Measurements from ENCODE around the gene ZNF540.
A peak's percentile ranks its signal among the peaks of the same experiment; 100 is the strongest.
"Not testable (repeated sequence)": the region's sequence is repeated elsewhere in the genome, so short reads cannot be mapped to it uniquely, and the experiment has no call there.

The ZNF540 gene

DNA sequence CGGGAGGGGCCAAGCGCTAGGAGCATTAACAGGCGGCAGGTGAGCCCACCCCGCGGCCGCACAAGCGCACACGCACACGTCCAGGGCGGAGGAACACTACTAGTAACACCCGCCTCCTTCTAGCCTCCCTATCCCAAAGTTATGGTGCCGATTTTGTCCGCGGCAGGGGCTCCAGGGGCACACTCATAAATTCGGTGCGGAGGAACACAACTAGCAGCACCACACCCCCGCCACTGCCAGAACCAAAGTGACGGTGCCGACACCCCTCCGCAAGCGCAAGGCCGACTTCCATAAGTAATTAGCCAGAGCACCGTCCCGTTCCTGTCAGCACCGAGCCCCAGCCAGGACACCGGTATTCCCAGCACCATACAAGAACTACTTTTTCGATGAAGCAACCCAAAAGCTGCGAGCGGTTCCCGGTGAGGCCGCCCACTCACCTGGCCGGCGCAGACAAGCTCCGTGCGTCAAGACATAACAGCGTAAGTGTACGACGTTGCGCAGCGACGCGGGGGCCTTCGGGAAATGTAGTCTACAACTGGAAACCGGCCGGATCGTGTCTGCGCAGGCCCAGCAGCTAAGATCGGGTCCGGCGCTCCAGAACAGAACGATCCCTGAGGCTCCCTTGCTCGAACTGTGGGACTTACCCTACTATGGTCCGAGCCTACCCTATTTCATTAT, at the start of gene ZNF540, which contains the start of gene ZNF571:
ZNF540 (plus strand) TSS at position 573 of the 678 bp plus-strand sequence. CDS start 3,572 bp downstream, outside the sequence.
ZNF571 (minus strand) TSS at position 489 of the 678 bp plus-strand sequence. CDS start 8,116 bp downstream, outside the sequence.
- DNase-seq (ENCODE audit: low spot score), result peak; percentile 89

- peak; percentile 24 for DNase-seq (ENCODE audit: low spot score)
These were observed 43.3 kb upstream of the ZNF540 start for GRCh38 chr19:37551129-37551993.

DNA sequence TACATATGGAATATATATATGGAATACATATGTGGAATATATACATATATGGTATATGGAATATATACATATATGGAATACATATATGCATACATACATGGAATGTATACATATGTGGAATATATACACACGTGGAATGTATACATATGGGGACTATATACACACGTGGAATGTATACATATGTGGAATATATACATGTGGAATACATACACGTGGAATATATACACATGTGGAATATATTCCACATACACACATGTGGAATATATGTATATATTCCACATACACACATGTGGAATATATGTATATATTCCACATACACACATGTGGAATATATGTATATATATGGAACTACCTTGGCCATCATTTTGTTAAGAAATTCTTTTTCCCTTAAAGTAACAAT, 31.2 kb upstream of the ZNF540 start:
- DNase-seq (ENCODE audit: low spot score), result no peak

DNA sequence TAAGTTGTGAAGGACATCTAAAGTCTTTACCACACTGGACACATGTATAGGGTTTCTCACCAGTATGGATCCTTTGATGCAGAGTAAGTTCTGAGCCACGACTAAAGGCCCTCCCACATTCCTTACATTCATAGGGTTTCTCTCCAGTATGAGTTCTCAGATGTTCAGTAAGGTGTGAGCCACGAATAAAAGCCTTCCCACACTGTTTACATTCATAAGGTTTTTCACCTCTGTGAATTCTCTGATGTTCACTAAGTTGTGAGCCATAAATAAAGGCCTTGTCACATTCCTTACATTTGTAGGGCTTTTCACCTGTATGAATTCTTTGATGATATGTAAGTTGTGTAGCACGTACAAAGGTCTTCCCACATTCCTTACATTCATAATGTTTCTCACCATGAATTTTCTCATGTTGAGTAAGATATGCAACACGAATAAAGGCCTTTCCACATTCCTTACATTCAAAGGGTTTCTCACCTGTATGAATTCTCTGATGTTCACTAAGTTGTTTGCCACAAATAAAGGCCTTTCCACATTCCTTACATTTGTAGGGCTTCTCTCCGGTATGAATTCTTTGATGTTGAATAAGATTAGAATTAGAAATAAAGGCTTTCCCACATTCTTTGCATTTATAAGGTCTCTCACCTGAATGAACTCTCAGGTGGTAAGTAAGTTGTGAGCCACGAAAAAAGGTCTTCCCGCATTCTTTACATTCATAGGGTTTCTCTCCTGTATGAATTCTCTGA, 29.9 kb upstream of the ZNF540 start:
- no peak for DNase-seq (ENCODE audit: low spot score)

DNA sequence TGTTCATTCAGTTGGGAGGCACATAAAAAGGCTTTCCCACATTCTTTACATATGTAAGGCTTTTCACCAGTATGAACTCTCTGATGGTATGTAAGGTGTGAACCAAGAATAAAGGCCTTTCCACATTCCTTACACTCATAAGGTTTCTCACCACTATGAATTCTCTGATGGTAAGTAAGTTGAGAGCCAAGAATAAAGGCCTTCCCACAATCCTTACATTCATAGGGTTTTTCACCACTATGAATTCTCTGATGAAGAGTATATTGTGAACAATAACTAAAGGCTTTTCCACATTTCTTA, 29.4 kb upstream of the ZNF540 start:
- DNase-seq (ENCODE audit: low spot score), result no peak

- no peak for DNase-seq (ENCODE audit: low spot score)
These were observed 22.5 kb upstream of the ZNF540 start for GRCh38 chr19:37572203-37572602.

DNA sequence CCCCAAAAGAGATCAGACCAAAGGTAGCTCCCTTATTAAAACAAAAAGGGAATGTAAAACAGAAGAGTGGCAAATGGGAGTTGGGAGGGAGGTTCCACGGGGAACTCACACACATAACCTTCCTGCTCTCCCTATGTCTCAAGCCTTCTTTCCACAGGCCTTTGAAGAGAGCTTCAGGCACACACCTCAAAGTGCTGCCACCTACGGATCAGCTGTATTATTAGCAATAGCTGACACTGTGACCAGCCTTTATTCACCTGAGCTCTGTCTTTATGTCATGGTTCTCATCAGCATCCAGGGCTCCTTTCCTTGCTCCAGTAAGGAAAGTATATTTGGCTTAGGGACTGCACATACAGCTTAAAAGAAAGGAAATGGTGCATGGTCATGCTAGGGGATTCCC, 11.3 kb upstream of the ZNF540 start:
- peak; percentile 48 for DNase-seq (ENCODE audit: low spot score)

- no peak for DNase-seq (ENCODE audit: low spot score)
These were observed 726 bp upstream of the ZNF540 start for GRCh38 chr19:37593996-37594303.

- DNase-seq (ENCODE audit: low spot score), result no peak
These were observed 306 bp downstream of the ZNF540 start for GRCh38 chr19:37594982-37595382.

- no peak for DNase-seq (ENCODE audit: low spot score)
These were observed 40.7 kb downstream of the ZNF540 start for GRCh38 chr19:37635076-37636056.

DNA sequence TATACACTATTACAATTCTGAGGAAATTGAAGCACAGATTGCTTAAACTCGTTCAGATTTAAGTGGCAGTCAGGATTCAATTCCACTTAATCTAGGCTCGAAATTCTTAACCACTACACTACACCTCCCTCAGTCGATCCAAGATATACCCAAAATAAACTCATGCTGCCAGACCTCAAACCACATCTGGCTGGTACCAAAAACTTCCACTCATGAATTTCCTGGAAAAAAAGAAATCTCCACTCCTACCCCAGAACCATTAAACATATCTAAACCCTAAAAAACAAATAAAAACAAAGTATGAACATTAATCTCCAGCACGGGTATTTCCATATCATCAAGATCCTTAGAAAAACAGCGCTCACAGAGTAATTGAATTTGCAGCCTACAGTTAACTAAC, 59.4 kb downstream of the ZNF540 start:
- no peak for DNase-seq (ENCODE audit: low spot score)

GRCh38 chr19:37654629-37655300, 60.1 kb downstream of the ZNF540 start:
- peak; percentile 51 for DNase-seq (ENCODE audit: low spot score)

GRCh38 chr19:37655301-37655688, 60.6 kb downstream of the ZNF540 start, which contains the start of gene ZFP30:
Gene ZFP30 (minus strand): TSS chr19:37655465. CDS start chr19:37647822, 7,643 bp downstream.
- DNase-seq (ENCODE audit: low spot score), result peak; percentile 73

DNA sequence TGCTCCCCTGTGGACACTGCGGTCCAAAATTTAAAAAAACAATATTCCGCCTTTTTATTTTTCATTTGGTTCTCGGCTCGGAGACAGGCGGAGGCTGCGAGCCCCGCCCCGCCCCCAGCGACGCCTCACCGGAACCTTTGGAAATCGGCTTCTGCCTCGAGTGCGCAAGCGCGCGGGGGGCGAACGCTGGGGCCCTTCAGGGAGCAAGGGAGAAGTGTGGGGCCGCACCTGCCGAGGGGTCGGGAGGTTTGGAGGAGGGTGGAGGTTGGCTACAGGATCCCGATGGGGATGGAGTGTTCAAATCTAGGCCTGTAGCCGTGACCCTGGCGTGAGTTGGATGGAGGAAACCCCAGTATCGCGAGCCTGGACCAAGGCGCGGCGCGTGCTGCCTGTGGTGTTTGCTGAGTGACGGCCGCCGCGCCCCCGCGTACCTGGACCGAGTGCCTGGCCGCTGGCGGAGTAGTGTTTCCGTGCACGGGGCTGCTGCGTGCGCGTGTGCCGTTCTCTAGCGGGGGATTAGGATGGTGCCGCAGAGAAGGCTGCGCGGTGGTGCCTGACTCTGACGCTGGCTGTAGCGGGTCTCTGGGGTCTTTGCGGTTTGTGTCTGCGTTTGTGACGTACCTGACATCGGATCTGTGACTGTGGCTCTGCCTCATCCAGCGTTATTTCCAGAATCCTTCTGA, 61.2 kb downstream of the ZNF540 start:
- DNase-seq (ENCODE audit: low spot score), result peak; percentile 89

DNA sequence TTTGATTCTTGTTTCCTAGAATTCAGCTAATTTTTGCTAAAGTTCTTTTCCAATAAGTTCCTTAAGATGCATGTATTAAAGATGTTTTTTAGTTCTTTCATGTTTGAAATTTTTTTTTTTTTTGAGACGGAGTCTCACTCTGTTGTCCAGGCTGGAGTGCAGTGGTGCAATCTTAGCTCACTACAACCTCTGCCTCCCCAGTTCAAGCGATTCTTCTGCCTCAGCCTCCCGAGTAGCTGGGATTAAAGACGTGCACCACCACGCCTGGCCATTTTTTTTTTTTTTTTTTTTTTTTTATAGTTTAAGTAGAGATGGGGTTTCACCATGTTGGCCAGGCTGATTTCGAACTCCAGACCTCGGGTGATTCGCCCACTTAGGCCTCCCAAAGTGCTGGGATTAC, 62.5 kb downstream of the ZNF540 start:
- DNase-seq (ENCODE audit: low spot score), result not testable (repeated sequence)

Measured in iPS-NIHi11 (cell line).